Uterus (tissue), 4 donors: ENCODE data around the gene VAV1. TPM values are rescaled to one million over a fixed set of nuclear protein-coding genes. Genes with fewer than 3 reads are reported as not detected.
"Not testable (repeated sequence)": the region's sequence is repeated elsewhere in the genome, so short reads cannot be mapped to it uniquely, and the experiment has no call there.

ENCODE experiments used
- DNase-seq, 2 donors: peaks; one replicate each; pipeline ENCODE4 v3.0.0-alpha.2; 2019 to 2020
- H3K27ac ChIP-seq, 2 donors: fragments of 200-600 bp; sonication (generic); 1 replicate in 1 of 2; 2 replicates in 1 of 2; pipeline ENCODE4 v1.5.1; 2016 to 2018
- H3K27me3 ChIP-seq, 2 donors: fragments of 200-600 bp; sonication (generic); one replicate each; pipeline ENCODE4 v1.5.1; 2018 to 2019; ENCODE audit warnings: control low read depth in 1 of 2
- H3K36me3 ChIP-seq, 2 donors: fragments of 200-600 bp; sonication (generic); one replicate each; pipeline ENCODE4 v1.5.1; 2019; ENCODE audit warnings: control low read depth in 1 of 2
- H3K4me1 ChIP-seq, 2 donors: fragments of 200-600 bp; sonication (generic); one replicate each; pipeline ENCODE4 v1.5.1; 2018 to 2019; ENCODE audit warnings: control low read depth in 1 of 2
- H3K4me3 ChIP-seq, 2 donors: fragments of 200-600 bp; sonication (generic); 1 replicate in 1 of 2; 2 replicates in 1 of 2; pipeline ENCODE4 v1.5.1; 2018 to 2019; ENCODE audit warnings: mild to moderate bottlenecking in 1 of 2
- H3K9me3 ChIP-seq, 2 donors: fragments of 200-600 bp; sonication (generic); one replicate each; pipeline ENCODE4 v1.5.1; 2019; ENCODE audit warnings: control low read depth in 1 of 2
- POLR2A ChIP-seq, 2 donors: fragments of 450-650 bp; IDR thresholded peaks; one replicate each; pipeline ENCODE4 v1.6.1; 2016; ENCODE audit warnings: antibody characterized with exemption in 2 of 2, mild to moderate bottlenecking in 1 of 2, moderate library complexity in 1 of 2
- intact Hi-C: fragments of 100-400 bp; cut with DNase I; formaldehyde crosslinking; loops from one replicate; pipeline ENCODE4 v1.15.1; 2023; ENCODE audit warnings: low total_unique reads
- total RNA-seq, 4 donors: library from RNA; depleted of rRNA in 3 of 4; stranded (reverse); fragments of >200 nt in 3 of 4; gene quantifications; one replicate each; pipeline versions ENCODE4 v1.1.0 to v1.2.4, GENCODE V29; 2014 to 2023
- TF ChIP-seq, protein P1 (sequence below), 4 experiments: fragments of 200-600 bp in 2 of 4; fragments of 450-650 bp in 2 of 4; sonication (generic) in 2 of 4; IDR thresholded peaks; one replicate each; pipeline ENCODE4 v1.5.1; 2016 to 2019; ENCODE audit warnings: antibody characterized with exemption in 4 of 4, mild to moderate bottlenecking in 2 of 4, moderate library complexity in 1 of 4
- donor health status: DM: yes; HTN: yes; CAD: no.

Gene VAV1
- total RNA-seq, 4 donors from 2014 or later: 0.29 to 7.9 (median 4.6) TPM

DNA sequence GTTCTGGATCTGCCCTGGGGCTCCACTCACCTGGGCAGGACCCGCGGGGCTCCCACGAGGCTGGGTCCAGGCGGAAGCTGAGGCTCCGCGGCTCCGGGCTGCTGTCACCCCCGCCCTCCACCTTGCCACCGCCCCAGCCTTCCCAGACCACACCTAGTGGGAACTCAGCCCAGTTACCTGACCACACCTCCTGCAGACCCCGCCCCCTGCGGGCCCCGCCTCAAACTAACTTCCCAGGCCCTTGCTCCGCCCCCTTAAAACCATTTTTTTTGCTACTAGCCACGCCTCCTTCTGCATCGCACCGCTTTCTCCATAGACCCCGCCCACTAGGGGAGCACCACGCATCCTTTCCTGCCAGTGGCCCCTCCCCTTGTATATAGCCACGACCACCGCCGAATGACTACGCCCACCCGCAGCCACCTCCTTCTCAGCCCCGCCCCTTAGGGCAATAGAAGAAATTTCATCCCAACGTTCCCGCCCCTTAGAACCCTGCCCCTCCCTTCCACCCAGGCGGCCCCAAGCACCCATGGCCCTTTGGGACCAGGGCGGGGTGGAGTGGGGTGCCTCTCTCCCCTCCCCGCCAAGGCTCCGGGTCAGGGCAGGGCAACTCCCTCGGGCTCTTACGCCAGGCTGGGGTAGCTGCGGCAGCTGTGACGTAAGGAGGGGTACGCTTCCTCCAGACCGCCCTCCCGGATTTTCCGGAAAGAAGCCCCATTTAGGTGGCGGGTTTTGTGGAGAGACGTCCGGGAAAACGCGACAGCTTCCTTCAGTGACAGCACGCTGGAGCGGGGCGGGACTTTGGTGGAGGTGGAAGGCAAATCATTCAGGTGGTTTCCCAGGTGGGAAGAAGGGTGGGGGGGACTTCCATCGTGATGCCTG lies 4.9 kb upstream of the VAV1 start, which contains the start of gene SH2D3A:
TSS of gene SH2D3A (minus strand) at position 79 of the 879 bp plus-strand sequence. CDS start 3,687 bp downstream, outside the sequence.
- no peak within 1 kb of the TSS for H3K27ac ChIP-seq
- H3K36me3 ChIP-seq: no peaks in the 10 kb centered on the region
- peaks cover 0 to 9% of the 10 kb centered on the region in 2 donors for H3K27me3 ChIP-seq
- intact Hi-C loops: no loop called here
- H3K4me3 ChIP-seq: no peak within 1 kb of the TSS
- peak; percentile 40 to 43 for DNase-seq
- no peaks in the 10 kb centered on the region for H3K9me3 ChIP-seq
- H3K4me1 ChIP-seq: no peaks in the 10 kb centered on the region
- TF ChIP-seq POLR2A (IDR thresholded peaks at IDR 0.05): peak in 1 of 2 donors; percentile 49
- TF ChIP-seq, protein P1, sequence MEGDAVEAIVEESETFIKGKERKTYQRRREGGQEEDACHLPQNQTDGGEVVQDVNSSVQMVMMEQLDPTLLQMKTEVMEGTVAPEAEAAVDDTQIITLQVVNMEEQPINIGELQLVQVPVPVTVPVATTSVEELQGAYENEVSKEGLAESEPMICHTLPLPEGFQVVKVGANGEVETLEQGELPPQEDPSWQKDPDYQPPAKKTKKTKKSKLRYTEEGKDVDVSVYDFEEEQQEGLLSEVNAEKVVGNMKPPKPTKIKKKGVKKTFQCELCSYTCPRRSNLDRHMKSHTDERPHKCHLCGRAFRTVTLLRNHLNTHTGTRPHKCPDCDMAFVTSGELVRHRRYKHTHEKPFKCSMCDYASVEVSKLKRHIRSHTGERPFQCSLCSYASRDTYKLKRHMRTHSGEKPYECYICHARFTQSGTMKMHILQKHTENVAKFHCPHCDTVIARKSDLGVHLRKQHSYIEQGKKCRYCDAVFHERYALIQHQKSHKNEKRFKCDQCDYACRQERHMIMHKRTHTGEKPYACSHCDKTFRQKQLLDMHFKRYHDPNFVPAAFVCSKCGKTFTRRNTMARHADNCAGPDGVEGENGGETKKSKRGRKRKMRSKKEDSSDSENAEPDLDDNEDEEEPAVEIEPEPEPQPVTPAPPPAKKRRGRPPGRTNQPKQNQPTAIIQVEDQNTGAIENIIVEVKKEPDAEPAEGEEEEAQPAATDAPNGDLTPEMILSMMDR (IDR thresholded peaks at IDR 0.05): no peak

DNA sequence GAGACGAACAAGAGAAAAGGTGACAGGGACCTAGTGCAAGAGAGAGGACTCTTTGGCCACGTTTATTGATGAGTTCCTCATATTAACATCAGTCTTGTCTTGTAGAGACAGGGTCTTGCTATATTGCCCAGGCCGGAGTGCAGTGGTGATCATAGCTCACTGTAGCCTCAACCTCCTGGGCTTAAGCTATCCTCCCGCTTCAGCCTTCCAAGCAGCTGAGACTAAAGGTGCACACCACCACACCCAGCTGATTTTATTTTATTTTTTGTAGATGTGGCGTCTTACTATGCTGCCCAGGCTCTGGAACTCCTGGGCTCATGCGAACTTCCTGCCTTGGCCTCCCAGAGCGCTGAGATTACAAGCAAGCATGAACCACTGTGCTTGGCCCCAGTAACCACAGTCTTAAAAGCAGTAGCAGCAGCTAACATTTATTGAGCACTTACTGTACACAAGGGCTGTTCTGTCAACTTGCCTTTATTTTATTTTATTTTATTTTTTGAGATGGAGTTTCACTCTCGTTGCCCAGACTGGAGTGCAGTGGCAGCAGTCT lies 4.2 kb upstream of the VAV1 start:
- H3K9me3 ChIP-seq: no peaks in the 10 kb centered on the region
- no peaks in the 10 kb centered on the region for H3K36me3 ChIP-seq
- intact Hi-C loops: no loop called here
- no peaks in the 10 kb centered on the region for H3K4me1 ChIP-seq
- H3K27ac ChIP-seq: no peak overlapping the region
- DNase-seq: no peak
- peaks cover 0 to 9% of the 10 kb centered on the region in 2 donors for H3K27me3 ChIP-seq
- TF ChIP-seq POLR2A (IDR thresholded peaks at IDR 0.05): no peak
- TF ChIP-seq, protein P1 (IDR thresholded peaks at IDR 0.05): no peak
- H3K4me3 ChIP-seq: no peak overlapping the region

DNA sequence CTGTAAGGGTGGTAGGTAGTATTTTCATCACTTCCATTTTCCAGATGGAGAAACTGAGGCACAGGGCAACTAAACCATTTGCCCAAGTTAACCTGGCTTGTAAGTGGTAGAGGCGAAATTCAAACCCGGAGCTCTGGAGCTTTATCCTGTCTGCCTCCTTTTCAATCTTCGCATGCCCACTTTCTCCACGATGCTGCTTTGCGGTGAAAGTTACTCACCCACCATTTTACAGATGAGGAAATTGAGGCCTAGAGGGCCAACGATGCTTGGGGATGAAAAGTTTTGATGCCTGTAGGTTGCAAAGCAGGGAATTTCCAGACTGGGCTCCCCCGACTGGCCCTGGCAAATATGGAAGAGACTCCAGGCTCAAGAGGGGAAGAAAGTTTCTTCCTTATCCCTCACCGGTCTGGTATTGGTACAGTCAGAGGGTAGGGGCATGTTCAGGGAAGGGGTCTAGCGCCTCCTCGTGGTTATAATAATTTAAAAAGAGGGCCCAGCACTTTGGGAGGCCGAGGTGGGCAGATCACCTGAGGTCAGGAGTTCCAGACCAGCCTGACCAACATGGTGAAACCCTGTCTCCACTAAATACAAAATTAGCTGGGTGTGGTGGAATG lies 3.4 kb upstream of the VAV1 start:
- no peak for DNase-seq
- peaks cover 0 to 9% of the 10 kb centered on the region in 2 donors for H3K27me3 ChIP-seq
- TF ChIP-seq, protein P1 (IDR thresholded peaks at IDR 0.05): peak in 2 of 4 experiments; percentile 5 to 24
- no peak for TF ChIP-seq POLR2A (IDR thresholded peaks at IDR 0.05)
- H3K4me1 ChIP-seq: no peaks in the 10 kb centered on the region
- H3K4me3 ChIP-seq: no peak overlapping the region
- no peaks in the 10 kb centered on the region for H3K36me3 ChIP-seq
- intact Hi-C loops: no loop called here
- H3K27ac ChIP-seq: no peak overlapping the region
- no peaks in the 10 kb centered on the region for H3K9me3 ChIP-seq

DNA sequence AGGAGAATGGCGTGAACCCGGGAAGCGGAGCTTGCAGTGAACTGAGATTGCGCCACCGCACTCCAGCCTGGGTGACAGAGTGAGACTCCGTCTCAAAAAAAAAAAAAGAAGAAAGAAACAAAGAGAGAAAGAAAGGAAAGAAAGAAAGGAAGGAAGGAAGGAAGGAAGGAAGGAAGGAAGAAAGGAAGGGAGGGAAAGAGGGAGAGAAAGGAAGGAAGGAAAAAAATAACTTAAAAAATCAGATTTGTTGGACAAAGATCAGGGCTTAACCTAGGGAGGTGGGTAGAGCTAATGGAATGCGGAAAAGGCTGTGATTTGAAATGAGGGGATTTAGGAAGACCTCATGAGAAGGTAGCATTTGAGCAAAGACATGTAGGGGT lies 870 bp upstream of the VAV1 start:
- H3K36me3 ChIP-seq, H3K4me1 ChIP-seq, H3K27me3 ChIP-seq, DNase-seq, H3K9me3 ChIP-seq, H3K4me3 ChIP-seq, H3K27ac ChIP-seq, intact Hi-C loops: not testable (repeated sequence)

DNA sequence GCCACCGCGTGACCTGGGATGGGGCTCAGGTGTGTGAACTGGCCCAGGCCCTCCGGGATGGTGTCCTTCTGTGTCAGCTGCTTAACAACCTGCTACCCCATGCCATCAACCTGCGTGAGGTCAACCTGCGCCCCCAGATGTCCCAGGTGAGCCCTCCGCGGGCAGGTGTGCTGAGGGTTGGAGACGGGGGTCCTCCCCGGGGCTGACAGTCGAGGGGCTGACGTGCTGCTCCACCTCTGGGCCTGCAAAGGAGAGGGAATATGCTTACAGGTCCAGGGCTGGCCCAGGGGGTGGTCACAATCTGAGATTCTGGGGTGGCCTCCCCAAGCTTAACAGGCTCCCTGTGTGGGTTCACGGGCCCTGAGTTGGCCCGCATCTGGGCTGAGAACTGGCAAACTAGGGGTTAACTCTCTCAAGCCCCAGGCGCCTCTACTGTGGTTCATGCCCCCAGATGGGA lies 386 bp downstream of the VAV1 start:
- Histone ChIP-seq H3K27ac (no peak overlapping the region), H3K4me3 (peak overlapping the region in 1 of 2 donors; percentile 7), H3K36me3 (no peaks in the 10 kb centered on the region), H3K27me3 (peaks cover 0 to 1% of the 10 kb centered on the region in 2 donors), H3K9me3 (no peaks in the 10 kb centered on the region), H3K4me1 (no peaks in the 10 kb centered on the region)
- no peak for DNase-seq
- TF ChIP-seq POLR2A (IDR thresholded peaks at IDR 0.05): no peak
- intact Hi-C loops: no loop called here
